HG03460 (cell line): ENCODE measurements around the gene GPS1.
A peak's percentile ranks its signal among the peaks of the same experiment; 100 is the strongest.

ENCODE experiments used
- ATAC-seq: cut with Tn5 transposase; IDR thresholded peaks from one replicate; pipeline ENCODE4 v1.9.1; 2021; ENCODE audit not compliant: unreplicated experiment

Gene GPS1

GRCh38 chr17:82087961-82088837 is 36.5 kb downstream of the GPS1 start:
- ATAC-seq = no peak

DNA sequence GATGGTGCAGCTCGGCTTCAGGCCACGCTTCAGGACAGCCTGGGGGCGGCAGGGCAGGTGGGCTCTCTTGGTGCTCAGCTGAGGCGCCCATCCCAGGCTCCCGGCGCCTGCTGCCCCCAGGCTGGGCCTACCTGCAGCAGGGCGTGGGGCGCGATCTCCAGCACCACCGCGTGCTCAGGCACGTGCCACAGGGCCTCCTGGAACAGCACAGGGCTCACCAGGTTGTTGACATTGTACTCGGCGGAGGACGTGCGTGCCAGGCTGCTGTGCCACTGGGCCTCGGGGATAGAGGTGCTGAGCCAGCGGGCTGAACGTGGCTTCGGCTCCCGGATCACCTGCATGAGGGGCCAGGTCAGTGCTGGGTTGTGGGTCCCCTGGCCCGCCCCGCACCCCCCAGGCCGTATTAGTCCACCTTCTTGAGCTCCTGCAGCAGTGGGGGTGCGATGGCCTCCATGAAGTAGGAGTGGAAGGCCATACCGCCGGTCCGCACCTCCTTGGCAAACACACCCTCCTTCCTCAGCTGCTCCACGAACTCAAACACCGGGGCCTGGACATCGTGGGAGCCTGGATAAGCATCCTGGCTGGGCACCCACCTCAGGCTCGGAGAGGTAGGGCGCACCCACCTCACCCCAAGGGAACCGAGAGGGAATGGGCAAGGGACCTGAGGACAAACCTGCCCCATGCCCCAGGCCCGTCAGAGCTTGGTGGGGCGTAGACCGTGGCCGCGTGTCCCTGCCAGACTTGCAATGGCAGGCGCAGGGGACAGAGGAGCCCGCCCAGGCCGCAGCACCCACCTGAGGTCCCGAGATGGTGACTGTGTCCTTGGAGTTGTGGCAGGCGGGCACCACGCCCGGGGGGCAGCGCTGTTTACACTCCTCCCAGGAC is 37.4 kb downstream of the GPS1 start:
- ATAC-seq = no peak

DNA sequence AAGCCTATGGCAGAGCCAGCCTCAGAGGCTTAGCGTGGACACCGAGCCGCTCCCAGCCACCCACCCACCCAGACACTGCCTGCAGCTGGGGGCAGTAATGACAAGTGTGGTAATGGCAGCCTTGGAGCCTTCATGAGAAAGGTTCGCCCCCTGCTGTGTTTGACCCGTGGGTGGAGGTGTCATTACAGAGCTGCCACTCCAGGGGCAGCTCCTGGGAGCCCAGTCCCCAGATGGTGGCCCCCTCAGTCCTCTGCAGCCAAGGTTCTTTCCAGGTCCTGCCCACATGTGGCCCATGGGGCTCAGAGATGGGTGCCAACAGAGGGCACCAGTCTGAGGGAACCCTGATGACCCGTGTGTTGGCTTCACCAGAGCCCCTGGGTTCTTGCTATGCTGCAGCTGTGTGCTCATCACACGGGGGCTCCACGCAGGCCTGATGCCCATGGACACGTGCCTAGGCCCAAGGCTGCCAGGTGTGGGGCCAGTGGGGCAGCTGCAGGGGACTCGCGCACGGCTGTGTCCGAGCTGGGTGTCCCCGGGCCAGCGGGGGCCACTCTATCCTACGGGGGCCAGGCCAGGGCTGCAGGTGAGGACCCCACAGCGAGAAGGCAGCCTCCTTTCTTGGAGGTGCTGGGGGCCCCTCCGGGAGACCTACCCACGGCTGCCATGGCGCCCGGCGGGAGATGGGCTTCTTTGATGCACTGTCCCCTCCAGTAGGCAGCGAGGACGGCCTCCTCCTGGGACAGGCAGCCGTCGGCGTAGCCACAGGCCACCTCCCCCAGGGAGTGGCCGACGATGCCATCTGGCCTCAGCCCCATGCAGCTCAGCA is 38.2 kb downstream of the GPS1 start:
- no peak for ATAC-seq

GRCh38 chr17:82090549-82091263 is 39.0 kb downstream of the GPS1 start:
- ATAC-seq = no peak

GRCh38 chr17:82091264-82092066 is 39.8 kb downstream of the GPS1 start:
- no peak for ATAC-seq

GRCh38 chr17:82092094-82092586 is 40.4 kb downstream of the GPS1 start:
- no peak for ATAC-seq

DNA sequence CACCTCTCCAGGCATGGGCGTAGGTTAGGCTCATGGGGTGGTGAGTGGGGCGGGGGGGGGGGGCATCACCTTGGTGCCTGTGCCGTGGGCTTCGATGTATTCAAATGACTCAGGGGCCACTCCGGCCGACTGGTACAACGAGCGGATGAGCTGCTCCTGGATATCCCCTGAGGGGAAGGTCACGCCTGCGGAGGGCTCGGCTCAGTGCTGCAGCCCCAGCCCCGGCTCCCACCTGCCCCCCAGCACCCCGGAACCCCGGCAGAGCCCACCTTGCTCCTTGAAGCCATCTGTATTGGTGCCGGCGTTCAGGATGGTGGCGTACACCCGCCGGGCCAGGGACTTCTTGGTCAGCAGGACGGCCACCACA is 40.9 kb downstream of the GPS1 start:
- ATAC-seq = no peak

DNA sequence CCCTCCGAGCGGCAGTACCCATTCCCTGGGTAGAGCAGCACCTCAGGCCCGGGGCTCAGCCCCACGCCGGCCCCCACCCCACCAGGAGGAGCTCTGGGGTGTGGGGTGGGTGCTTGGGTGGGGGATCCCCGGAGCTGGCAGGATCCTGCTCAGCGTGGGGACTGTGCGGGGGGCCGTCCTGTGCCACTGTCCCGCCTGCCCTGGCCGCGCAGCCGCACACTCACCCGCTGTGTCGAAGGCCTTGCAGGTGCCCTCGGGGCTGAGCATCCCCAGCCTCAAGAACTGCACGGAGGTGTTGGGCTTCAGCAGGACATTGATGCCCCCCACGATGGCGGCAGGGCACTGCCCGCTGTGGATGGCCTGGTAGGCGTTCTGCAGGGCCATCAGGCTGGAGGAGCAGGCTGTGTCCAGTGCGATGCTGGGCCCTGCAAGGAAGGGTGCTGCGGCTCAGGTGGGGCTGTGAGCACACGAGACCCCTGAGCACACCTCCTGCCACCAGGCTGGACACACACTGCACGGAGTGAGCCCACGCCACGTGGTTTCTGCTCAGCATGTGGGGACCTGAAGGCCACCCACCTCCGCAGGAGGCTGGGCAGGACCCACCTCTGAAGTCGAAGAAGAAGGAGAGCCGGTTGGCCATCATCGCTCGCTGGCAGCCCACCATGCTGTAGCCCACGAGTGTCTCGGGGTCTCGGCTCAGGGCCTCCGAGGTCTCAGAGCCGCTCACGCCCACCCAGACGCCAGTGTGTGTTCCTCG is 41.5 kb downstream of the GPS1 start:
- no peak for ATAC-seq

GRCh38 chr17:82094931-82095776 is 43.5 kb downstream of the GPS1 start:
- ATAC-seq = no peak

- no peak for ATAC-seq
Measured at GRCh38 chr17:82095777-82096708, 44.3 kb downstream of the GPS1 start.

GRCh38 chr17:82096709-82097183 is 45.0 kb downstream of the GPS1 start:
- ATAC-seq = no peak

DNA sequence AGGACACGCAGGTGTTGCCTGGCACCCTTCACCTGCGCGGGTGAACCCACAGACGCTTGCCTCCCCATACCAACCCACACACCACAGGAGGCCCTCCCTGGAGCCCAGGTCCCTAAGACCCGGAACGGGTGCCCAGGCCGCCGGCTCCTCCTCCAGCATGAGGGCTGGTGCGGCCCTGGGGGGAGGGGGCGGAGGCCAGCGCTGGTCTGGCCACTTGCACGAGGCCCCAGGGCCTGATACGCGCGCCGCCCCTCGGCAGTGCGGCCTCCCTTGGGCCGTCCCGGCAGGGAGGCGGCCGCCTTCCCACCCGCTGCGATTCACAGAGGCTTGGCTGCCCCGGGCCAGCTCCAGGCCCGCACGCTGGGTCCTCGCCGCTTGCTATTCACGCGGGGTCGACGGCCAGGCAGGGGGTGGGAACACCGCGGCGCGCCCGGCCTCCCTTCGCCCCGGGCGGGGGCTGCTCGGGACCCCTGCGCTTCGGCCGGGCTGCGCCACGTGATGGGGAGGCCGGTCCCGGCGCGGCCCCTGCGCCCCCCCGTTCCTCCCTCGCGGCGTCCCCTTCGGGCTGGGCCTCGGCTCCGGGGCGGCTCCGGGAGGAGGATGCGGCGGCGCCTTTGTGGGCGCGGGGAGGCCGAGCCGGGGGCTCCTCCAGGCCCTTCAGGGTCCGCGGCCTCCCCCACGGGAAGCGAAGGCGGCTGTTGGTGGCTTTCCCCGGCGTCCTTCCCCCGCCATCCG is 45.7 kb downstream of the GPS1 start:
- no peak for ATAC-seq

DNA sequence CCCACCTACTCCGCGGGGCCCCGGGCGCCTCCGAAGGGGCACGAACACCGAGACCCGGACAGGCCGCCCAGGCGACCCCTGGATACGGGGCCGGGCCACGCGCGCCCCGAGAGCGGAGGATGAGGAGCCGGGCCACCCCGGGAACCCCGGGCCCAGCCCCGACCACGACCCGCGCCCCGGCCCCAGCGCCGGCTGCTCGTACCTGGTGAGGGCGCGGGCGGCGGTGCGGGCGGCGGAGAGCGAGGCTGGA is 46.1 kb downstream of the GPS1 start:
- no peak for ATAC-seq

DNA sequence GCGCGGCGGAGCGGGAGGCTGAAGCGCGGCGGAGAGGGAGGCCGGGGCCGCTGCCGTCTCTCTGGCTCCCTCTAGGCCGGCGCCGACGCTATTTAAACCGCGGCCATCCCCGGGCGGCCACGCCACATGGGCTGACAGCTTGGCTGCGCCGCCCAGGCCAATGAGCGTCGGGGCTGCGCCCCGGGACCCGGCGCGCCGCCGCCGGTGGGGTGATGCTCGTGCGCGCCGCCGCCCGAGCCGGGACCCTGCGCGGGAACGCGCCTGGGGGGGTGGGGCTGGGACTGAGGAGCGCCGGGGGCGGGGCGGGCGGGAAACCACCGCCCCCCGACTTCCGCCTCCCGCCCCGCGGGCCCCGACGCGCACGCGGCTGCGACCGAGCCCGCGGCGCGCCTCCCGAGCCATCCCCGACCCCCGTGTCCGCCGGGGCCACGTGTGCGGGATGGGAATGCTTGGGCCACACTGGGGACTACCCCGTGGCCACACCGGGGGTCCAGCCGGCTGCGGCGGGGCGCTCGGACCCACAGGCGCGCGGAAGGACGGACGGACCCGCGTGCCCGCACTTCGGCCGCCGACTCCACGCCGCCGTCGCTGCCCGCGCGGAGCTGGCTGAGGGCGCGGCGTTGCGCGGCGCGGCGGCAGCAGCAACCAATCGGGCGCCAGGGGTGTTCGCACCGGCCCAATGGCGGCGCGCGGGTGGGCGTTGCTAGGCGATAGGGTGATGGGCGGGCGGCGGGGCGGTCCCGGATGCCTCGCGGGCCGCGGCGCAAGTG is 46.7 kb downstream of the GPS1 start, which contains the start of gene FASN:
Gene FASN (minus strand): TSS at position 68 of the 770 bp plus-strand sequence. CDS start 1,791 bp downstream, outside the sequence.
- ATAC-seq = peak; percentile 64
